ENCODE results near the gene STK38.
"Not testable (repeated sequence)": the region's sequence is repeated elsewhere in the genome, so short reads cannot be mapped to it uniquely, and the experiment has no call there.

The STK38 gene

GRCh38 chr6:36517408-36517807 is 29.9 kb downstream of the STK38 start:
- no peak for DNase-seq

- DNase-seq, result no peak
Observed at GRCh38 chr6:36516988-36517387, 30.3 kb downstream of the STK38 start.

DNA sequence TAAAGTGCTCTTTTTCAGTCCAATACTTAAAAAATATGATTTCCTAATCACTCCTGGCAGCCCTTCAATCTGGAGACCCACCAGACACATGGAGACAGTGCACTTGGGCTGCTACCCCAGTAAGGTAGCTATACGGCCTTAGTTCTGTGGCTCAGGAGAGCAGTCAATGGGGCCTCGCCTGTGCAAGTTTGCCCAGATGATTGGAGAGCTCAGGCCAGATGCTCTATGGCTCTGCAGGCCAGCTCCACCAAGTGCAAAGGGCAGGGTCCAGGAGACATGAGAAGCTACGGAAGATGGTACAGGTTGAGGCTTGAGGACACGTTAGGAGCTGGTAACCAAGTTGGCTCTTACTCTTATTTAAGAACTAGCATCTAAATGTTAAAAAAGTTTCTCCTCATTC is 30.7 kb downstream of the STK38 start:
- DNase-seq, result no peak

- DNase-seq, result no peak
Observed at GRCh38 chr6:36515844-36516243, 31.4 kb downstream of the STK38 start.

GRCh38 chr6:36514554-36515456 is 32.5 kb downstream of the STK38 start:
- no peak for DNase-seq

GRCh38 chr6:36510365-36510764 is 36.9 kb downstream of the STK38 start:
- DNase-seq, result no peak

- no peak for DNase-seq
Observed at GRCh38 chr6:36508532-36508931, 38.7 kb downstream of the STK38 start.

- DNase-seq, result no peak
Observed at GRCh38 chr6:36506611-36507010, 40.7 kb downstream of the STK38 start.

DNA sequence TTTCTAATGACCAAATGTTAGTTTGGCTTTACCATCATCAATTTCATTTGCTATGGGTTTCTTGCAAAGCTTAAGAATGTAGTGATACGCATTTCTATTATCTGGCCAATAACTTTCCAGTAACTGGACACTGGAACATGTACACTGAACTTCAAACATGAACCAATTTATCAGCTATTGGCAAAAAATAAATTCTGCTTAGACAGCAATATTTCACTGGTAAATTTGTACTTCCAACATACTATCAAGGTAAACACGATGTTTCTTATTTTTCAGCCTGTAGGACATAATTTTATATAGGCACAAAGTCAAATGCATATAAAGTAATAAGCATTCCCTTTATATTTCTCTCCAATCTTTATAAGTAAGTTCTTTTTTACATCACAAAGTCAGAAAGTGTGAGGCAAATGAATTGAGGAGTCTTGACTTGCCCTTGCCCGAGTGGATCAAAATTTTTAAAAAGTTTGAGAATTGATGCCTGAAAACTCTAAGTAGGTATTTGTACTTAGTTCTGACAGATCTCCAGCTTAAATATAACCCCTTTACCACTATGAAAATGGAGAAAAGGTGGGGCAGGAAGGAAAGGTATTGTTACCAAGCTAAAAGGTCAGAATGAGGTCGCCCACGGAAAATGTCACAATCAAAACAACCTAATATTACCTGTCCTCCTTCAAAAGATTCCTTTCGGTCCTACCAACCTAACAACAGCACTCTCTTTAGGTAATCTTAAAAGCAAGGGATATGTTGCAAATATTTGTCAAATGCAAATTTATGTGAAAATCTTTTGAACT is 41.3 kb downstream of the STK38 start:
- DNase-seq, result no peak

- DNase-seq, result peak in 1 of 3 donors; percentile 12
Observed at GRCh38 chr6:36504982-36505381, 42.3 kb downstream of the STK38 start.

DNA sequence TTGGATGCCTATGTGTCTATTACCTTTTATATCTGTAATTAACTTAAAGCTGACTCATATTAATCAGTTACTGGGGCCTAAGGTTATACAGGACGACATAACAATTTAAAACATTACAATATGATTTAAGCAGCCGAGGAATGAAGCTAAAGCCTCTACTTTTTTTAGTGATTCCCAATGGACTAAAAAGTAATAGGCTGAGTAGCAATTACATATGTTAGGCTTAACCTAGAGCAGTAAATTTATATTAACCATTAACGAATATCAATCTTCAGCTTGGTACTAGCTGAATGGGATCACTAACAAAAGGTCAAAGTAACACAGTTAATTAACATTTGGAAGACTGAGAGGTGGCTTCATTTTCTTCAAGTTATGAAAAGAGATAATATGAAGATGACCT is 43.1 kb downstream of the STK38 start:
- DNase-seq, result no peak

DNA sequence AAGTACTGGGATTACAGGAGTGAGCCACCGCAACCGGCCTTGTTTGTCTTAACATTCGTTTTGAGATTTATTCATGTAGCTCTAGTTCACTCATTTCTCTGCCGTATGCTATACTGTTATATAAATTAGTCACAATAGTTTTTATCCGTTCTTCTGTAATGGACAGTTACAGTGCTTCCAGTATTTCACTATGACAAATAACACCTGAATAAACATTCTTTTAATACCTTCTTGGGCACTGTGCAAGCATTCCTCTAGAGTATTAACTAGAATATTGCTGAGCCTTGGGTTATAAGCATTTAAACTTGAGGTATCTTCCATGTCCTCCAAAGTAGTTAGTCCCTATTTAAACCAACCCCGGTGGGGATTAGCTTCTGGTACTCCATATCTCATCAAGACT is 45.6 kb downstream of the STK38 start:
- DNase-seq, result peak in 1 of 3 donors; percentile 15

GRCh38 chr6:36499918-36500317 is 47.4 kb downstream of the STK38 start:
- peak in 1 of 3 donors; percentile 17 for DNase-seq

- no peak for DNase-seq
Observed at GRCh38 chr6:36495086-36495485, 52.2 kb downstream of the STK38 start.

GRCh38 chr6:36493859-36494258 is 53.4 kb downstream of the STK38 start:
- DNase-seq, result peak; percentile 66 to 84 (median 80)

DNA sequence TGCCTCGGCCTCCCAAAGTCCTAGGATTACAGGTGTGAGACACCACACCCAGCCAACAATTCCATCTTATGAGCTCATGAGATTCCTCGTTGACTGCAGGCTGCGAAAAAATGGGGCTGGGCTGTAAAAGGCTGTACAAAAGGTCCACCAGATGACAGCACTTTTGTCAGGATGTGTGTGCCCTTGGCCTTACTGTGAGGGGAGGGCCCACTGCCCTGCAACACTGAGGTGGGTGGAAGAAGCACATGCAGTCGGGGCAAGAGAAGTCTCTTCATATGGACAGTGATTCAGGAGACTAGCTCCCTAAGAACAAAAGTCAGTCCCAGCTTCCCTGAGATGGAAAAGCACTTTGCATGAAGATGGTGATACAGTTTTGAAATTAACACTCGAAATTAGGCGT is 54.0 kb downstream of the STK38 start:
- peak in 2 of 3 donors; percentile 7 to 12 for DNase-seq

DNA sequence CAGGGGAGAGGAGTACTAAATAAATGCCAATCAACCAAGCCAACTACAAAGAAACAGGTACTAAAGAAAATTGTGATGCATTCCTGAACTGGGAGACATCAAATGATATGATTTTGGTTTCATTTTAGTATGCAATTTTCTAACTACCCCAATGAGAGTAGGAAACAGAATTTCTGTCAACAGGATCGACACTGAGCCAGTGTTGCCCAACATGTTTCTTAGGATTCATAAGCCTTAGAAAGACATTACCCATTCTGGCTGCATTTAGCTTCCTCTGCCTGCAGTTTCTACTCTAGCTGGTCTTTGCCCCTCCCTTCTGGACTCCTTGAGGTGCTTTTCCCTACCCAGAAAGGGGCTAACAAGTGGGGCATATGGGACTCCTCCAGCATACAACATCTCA is 54.7 kb downstream of the STK38 start:
- peak; percentile 43 to 67 (median 59) for DNase-seq

DNA sequence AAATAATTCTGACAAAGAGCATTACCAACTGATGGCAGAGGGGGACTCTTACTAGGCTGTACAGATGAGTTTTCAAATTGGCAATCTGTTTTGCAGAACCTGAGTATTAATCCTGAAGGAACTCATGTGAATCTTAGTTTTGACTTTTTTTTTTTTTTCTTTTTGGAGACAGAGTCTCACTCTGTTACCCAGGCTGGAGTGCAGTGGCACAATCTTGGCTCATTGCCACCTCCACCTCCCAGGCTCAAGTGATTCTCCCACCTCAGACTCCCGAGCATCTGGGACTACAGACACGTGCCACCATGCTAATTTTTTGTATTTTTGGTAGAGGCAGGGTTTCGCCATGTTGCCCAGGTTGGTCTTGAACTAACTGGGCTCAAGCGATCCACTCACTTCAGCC is 55.2 kb downstream of the STK38 start:
- no peak for DNase-seq

DNA sequence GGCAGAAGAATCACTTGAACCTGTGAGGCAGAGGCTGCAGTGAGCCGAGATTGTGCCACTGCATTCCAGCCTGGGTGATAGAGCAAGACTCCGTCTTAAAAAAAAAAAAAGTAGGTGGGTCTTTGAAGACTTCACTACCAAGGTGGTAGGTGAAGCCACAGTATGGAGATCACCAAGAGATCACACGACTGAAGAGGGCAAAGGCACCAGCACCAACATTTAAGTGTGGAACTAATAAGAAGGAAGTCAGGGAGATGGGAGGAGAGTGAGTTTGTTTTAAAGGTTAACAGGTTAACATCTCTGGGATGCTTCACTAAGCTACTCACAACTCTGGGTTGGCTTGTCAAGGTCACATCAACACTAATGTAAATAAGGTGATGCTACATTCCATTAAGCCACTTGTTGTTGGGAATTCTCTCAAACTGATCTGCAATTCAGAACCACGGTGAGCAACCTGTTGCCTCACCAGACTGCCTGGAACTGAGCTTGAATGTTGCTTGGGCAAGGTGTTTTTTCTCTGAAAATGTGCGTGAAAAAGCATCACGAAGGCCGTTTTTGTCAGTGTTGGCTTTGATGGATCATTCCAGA is 55.8 kb downstream of the STK38 start:
- no peak for DNase-seq

DNA sequence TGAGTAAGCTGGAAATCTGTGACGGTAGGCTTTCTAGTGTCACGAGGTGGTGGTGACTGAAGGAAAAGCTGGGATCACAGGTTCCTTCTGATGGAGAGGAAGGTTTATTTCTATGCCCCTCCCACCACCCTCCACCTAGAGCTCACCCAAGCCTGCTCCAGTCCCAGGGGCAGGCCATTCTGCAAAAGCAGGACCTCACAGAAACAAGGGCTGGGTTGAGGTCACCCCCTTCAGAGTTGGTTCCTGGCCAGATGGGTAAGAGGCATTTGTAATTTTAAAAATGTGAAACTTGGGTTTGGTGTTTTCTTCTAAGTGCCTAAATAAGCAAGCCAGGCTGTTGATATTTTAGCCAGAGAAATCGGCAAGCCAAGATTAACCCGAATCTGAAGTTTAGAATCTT is 57.9 kb downstream of the STK38 start:
- DNase-seq, result no peak

DNA sequence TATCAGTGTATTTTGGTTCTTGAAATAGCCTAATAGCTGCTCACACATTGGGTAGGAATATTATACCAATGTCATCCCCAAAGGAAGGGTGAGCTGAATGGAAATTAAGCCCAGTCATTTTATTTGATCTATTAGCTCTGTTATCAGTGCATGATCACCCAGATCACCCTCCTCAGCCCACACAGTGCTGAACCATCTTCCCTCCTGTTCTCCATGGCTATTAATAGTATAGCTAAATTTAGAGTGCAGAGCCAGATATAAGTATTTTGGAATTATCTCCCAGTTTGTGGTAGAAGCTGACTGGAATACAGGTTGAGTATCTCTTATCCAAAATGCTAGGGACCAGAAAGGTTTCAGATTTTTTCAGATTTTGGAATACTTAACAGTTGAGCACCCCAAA is 59.1 kb downstream of the STK38 start:
- no peak for DNase-seq

DNA sequence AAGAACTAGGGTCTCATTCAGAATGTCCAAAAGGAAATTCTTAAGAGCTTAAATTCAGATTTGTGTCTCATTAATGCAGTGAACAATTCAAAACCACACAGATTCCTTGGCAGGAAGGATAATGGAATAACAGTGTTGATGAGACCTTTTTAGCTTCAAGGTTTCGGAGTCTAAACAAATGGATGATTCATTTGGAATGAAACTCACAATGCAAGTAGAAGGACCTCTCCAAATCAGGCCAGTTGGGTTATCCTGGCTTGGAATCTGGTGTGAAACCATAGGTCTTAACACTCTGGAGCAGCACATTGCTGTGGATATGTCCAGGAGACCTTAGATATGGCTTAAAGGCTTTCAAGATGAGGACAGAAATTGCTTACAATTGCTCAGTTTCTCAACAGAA is 59.6 kb downstream of the STK38 start:
- no peak for DNase-seq

DNA sequence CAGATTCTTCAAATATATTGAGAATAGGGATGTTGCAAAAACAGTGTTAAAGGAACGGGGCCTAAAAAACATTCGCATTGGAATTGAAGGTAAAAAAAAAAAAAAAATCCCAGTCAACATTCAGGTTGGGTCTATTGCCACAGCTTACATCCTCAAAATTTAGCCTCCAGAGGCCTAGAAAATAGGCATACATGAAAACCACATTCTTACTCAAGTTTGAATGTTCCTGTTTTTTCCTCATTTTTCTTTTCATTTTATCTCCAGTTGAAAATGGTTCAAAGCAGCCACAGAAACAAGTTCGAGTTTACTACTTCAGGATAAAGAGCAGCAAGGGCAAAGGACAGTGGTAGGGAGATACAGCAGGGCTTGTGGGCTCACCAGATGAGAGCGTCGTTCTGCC is 62.5 kb downstream of the STK38 start:
- peak; percentile 15 to 35 (median 30) for DNase-seq

DNA sequence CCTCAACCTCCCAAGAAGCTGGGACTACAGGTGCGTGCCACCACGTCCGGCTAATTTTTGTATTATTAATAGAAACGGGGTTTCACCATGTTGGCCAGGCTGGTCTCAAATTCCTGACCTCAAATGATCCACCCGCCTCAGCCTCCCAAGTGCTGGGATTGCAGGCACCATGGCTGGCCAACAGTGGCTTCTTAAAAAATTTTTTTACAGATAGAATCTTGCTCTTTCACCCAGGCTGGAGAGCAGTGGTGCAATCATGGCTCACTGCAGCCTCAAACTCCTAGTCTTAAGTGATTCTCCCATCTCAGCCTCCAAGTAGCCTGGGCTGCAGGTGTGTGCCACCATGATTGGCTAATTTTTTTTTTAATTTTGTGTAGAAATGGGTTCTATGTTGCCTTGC is 64.0 kb downstream of the STK38 start:
- DNase-seq, result not testable (repeated sequence)

All from suppressor macrophage treated with lipopolysaccharide for 1 hour (primary cell).